Measurements from ENCODE around the gene ZDHHC12.

The ZDHHC12 gene

GRCh38 chr9:128718475-128718874 lies 5.5 kb downstream of the ZDHHC12 start:
- no peak for DNase-seq (ENCODE audit: low read depth)
- no peak for TF ChIP-seq CTCF (IDR thresholded peaks at IDR 0.05; ENCODE audit: insufficient read depth, low read depth, low read length, missing control alignments)
- no peak overlapping the region for H3K4me3 ChIP-seq (ENCODE audit: low read depth, low read length)

GRCh38 chr9:128718047-128718446 lies 5.9 kb downstream of the ZDHHC12 start:
- TF ChIP-seq CTCF (IDR thresholded peaks at IDR 0.05; ENCODE audit: insufficient read depth, low read depth, low read length, missing control alignments), result no peak
- no peak overlapping the region for H3K4me3 ChIP-seq (ENCODE audit: low read depth, low read length)
- no peak for DNase-seq (ENCODE audit: low read depth)

- DNase-seq (ENCODE audit: low read depth), result no peak
- H3K4me3 ChIP-seq (ENCODE audit: low read depth, low read length), result no peak overlapping the region
- TF ChIP-seq CTCF (IDR thresholded peaks at IDR 0.05; ENCODE audit: insufficient read depth, low read depth, low read length, missing control alignments), result no peak
Observed at GRCh38 chr9:128716581-128717254, 7.2 kb downstream of the ZDHHC12 start.

- H3K4me3 ChIP-seq (ENCODE audit: low read depth, low read length), result no peak overlapping the region
- no peak for DNase-seq (ENCODE audit: low read depth)
- no peak for TF ChIP-seq CTCF (IDR thresholded peaks at IDR 0.05; ENCODE audit: insufficient read depth, low read depth, low read length, missing control alignments)
Observed at GRCh38 chr9:128715436-128715750, 8.5 kb downstream of the ZDHHC12 start.

- TF ChIP-seq CTCF (IDR thresholded peaks at IDR 0.05; ENCODE audit: insufficient read depth, low read depth, low read length, missing control alignments), result no peak
- H3K4me3 ChIP-seq (ENCODE audit: low read depth, low read length), result no peak overlapping the region
- no peak for DNase-seq (ENCODE audit: low read depth)
Observed at GRCh38 chr9:128714586-128715435, 9.1 kb downstream of the ZDHHC12 start.

- no peak overlapping the region for H3K4me3 ChIP-seq (ENCODE audit: low read depth, low read length)
- TF ChIP-seq CTCF (IDR thresholded peaks at IDR 0.05; ENCODE audit: insufficient read depth, low read depth, low read length, missing control alignments), result no peak
- DNase-seq (ENCODE audit: low read depth), result no peak
Observed at GRCh38 chr9:128713941-128714573, 9.9 kb downstream of the ZDHHC12 start.

Data from GM12865 (cell line).